ENCODE measurements around the gene CD63. TPM values are rescaled to one million over a fixed set of nuclear protein-coding genes. Genes with fewer than 3 reads are reported as not detected.
A peak's percentile ranks its signal among the peaks of the same experiment; 100 is the strongest.

Gene CD63
- total RNA-seq, 1 experiment from 2014 or later: 581 TPM

- H3K27ac Mint-ChIP-seq: peak overlapping the region in 2 of 3 experiments; percentile 2 to 32; a peak in 2 of 7 replicates
- no peak overlapping the region for H3K27ac ChIP-seq (ENCODE audit: insufficient read length, low read depth, low read length)
Measured at GRCh38 chr12:55724226-55724939, 4.4 kb downstream of the CD63 start.

More at GRCh38 chr12:55724226-55724939, 4.4 kb downstream of the CD63 start:
- Histone ChIP-seq H3K18ac (ENCODE audit: insufficient read length, low read depth, low read length) (no peak overlapping the region), H2BK12ac (ENCODE audit: insufficient read length, low read depth, low read length) (no peak overlapping the region), H3K79me1 (ENCODE audit: insufficient read depth, low read depth, low read length, poor library complexity, severe bottlenecking) (peaks cover 7% of the 10 kb centered on the region), H3K4me2 (ENCODE audit: insufficient read depth, insufficient read length, low read length) (no peak overlapping the region), H3K4ac (ENCODE audit: low read depth, low read length) (no peak overlapping the region), H3K9me3 (ENCODE audit: control insufficient read depth, low read depth, low read length) (no peaks in the 10 kb centered on the region), H2BK20ac (ENCODE audit: low read depth, low read length, poor library complexity, severe bottlenecking) (no peak overlapping the region), H4K20me1 (ENCODE audit: control insufficient read depth, insufficient read depth, insufficient read length) (no peaks in the 10 kb centered on the region), H2AK5ac (ENCODE audit: insufficient read length, low read length) (no peak overlapping the region), H4K8ac (replicated peaks; ENCODE audit: insufficient read length, low read depth, low read length) (no peak overlapping the region), H2AFZ (ENCODE audit: low read length) (no peak overlapping the region), H3K27me3 (ENCODE audit: insufficient read depth, low read length) (no peaks in the 10 kb centered on the region), H3K23ac (ENCODE audit: insufficient read length, low read depth, low read length) (no peak overlapping the region), H3K4me1 (ENCODE audit: insufficient read depth, low read length) (peaks cover 3% of the 10 kb centered on the region; the same call in 1 of the 2 replicates), H3K56ac (ENCODE audit: insufficient read length, low read depth, low read length) (no peak overlapping the region), H2BK120ac (ENCODE audit: low read depth, low read length, poor library complexity, severe bottlenecking) (no peak overlapping the region), H4K91ac (ENCODE audit: insufficient read length, low read depth, low read length) (no peak overlapping the region), H3K14ac (ENCODE audit: insufficient read depth, low read length) (no peak overlapping the region), H3K79me2 (ENCODE audit: insufficient read depth, low read length) (peaks cover 7% of the 10 kb centered on the region; the same call in 1 of the 2 replicates), H4K5ac (ENCODE audit: insufficient read length, low read depth, low read length) (no peak overlapping the region), H2BK15ac (ENCODE audit: low read depth, low read length) (no peak overlapping the region), H3K9ac (ENCODE audit: extremely low read depth, insufficient read length, low read length) (no peak overlapping the region), H2BK5ac (ENCODE audit: insufficient read length, low read length) (no peak overlapping the region), H3K23me2 (ENCODE audit: insufficient read length, low read depth, low read length, poor library complexity, severe bottlenecking) (peaks cover 7% of the 10 kb centered on the region), H3T11ph (ENCODE audit: low read length) (no peak overlapping the region)
- peak; percentile 72 for TF ChIP-seq CTCF (conservative IDR thresholded peaks at IDR 0.05)
- Mint-ChIP-seq H3K4me3 (peak overlapping the region; percentile 5; a peak in 1 of 5 replicates), H3K9me3 (no peaks in the 10 kb centered on the region), H3K27me3 (ENCODE audit: low read depth) (no peaks in the 10 kb centered on the region), H3K4me1 (peaks cover 23 to 30% of the 10 kb centered on the region in 2 experiments), H3K36me3 (ENCODE audit: insufficient read depth in 1 of 3, low read depth in 3 of 3) (peaks cover 21 to 49% (median 46%) of the 10 kb centered on the region in 3 experiments; a peak in 6 of 7 replicates)
- peak; percentile 81 for DNase-seq
- WGBS (ENCODE audit: extremely low coverage, insufficient read length, low lambda C conversion rate): no CpG with 5 or more reads among the region's 11 CpGs

Measured in H9 (cell line).